GM12875 (cell line): ENCODE data around the gene AGRN.
"Not testable (repeated sequence)": the region's sequence is repeated elsewhere in the genome, so short reads cannot be mapped to it uniquely, and the experiment has no call there.

Source experiments
- H3K4me3 ChIP-seq: one replicate; pipeline ENCODE4 v1.5.1; 2011; ENCODE audit warnings: low read depth, low read length, control low read depth
- CTCF ChIP-seq: IDR thresholded peaks from 2 replicates; pipeline ENCODE4 v1.5.1; 2011; ENCODE audit warnings: low read depth, mild to moderate bottlenecking, control low read depth, inconsistent platforms, low read length, moderate library complexity, borderline replicate concordance; ENCODE audit not compliant: insufficient read depth

Gene AGRN

GRCh38 chr1:1091344-1092148 is 71.6 kb downstream of the AGRN start:
- TF ChIP-seq CTCF = no peak
- no peak overlapping the region for H3K4me3 ChIP-seq

GRCh38 chr1:1092149-1092855 is 72.4 kb downstream of the AGRN start:
- no peak for TF ChIP-seq CTCF
- H3K4me3 ChIP-seq = no peak overlapping the region

GRCh38 chr1:1092894-1093609 is 73.1 kb downstream of the AGRN start:
- H3K4me3 ChIP-seq = no peak overlapping the region
- TF ChIP-seq CTCF = no peak

GRCh38 chr1:1093610-1093943 is 73.7 kb downstream of the AGRN start:
- TF ChIP-seq CTCF = no peak
- H3K4me3 ChIP-seq = no peak overlapping the region

- H3K4me3 ChIP-seq = no peak overlapping the region
- no peak for TF ChIP-seq CTCF
These were observed 75.1 kb downstream of the AGRN start for GRCh38 chr1:1094981-1095380.

GRCh38 chr1:1096136-1096535 is 76.2 kb downstream of the AGRN start:
- H3K4me3 ChIP-seq = not testable (repeated sequence)

- no peak overlapping the region for H3K4me3 ChIP-seq
- no peak for TF ChIP-seq CTCF
These were observed 78.9 kb downstream of the AGRN start for GRCh38 chr1:1098681-1099421.
